HG03103 (cell line): ENCODE measurements around the gene CLIC5.

ENCODE experiments used
- ATAC-seq: cut with Tn5 transposase; IDR thresholded peaks from one replicate; pipeline ENCODE4 v1.9.1; 2021; ENCODE audit warnings: low read depth; ENCODE audit not compliant: unreplicated experiment

The CLIC5 gene

DNA sequence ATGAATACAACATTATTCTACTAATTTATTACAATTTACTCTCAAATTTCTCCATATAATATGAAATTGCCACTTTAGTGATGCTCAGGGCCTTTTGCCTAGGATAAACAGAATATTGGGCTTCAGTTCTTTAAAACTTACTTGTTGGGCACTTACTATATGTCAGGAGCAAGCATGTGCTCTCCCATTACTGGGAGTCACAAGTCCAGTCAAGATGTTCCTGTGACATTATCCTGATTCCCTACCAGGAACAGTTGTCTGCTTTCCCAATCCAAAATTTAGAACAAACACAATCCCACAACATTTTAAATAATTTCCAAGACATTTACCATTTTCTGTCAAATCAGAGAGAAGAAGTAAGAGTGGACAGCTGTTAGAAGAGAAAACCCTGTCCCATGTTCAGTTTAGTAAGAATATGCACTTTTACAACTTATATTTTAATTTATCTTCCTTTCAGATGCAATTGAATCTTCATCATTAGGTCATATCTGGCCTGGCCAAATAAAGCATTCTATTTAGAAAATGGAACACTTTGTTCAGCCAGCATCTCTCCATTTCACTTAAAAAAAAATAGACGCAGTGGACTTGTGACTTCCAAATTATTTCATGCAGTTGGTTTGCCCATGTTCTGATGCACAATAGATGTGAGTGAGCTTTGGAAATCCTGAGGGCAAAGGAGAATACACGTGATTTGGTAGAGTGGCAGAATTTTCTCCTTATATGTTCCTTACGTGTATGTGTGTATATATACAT is 159.8 kb downstream of the CLIC5 start:
- no peak for ATAC-seq

DNA sequence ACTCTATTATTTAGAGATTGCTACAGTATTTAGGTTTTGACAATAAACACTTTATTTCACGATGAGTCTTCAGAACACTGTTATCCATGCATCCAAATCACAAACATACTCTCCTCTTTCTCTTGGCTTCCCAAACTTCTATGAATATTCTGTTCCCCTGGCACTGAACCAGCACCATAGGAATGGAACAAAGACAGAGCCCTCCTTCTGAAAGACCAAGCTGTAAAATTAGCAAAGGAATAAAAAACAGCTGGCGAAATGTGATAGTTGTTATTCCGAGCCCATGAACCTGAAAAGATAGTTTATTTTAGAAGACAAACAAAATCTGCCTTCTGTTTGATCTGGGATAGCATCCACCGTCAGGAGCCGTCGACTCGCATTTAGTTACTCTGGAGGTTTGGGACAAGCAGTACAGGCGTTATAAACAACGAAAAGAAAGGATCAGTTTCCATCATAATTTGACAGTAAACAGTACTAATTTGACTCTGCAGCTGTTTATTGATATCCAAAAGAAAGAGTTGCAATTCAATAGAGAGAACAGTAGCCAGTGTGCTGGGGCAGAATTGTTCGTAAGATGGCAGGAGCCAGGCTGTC is 161.4 kb downstream of the CLIC5 start:
- no peak for ATAC-seq

- ATAC-seq = no peak
These were observed 164.6 kb downstream of the CLIC5 start for GRCh38 chr6:45851034-45851400.

- no peak for ATAC-seq
These were observed 165.2 kb downstream of the CLIC5 start for GRCh38 chr6:45850378-45851033.

DNA sequence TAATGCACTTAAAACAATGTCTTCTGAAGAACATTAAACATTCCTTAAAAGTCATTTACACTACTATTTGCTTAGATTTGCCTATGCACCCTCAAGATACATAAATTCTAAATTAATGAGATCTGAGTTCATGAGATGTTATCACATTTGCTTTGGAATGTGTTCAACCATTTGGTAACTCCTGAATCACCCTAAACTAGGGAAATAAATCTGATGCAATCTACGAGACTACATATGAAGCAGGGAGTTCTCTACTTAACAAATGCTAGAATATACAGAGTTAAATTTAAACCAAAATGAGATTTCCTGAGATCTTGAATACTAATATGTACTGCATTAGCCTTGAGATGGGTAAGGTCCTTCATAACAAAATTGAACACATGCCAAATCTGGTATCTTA is 170.1 kb downstream of the CLIC5 start:
- ATAC-seq = no peak

DNA sequence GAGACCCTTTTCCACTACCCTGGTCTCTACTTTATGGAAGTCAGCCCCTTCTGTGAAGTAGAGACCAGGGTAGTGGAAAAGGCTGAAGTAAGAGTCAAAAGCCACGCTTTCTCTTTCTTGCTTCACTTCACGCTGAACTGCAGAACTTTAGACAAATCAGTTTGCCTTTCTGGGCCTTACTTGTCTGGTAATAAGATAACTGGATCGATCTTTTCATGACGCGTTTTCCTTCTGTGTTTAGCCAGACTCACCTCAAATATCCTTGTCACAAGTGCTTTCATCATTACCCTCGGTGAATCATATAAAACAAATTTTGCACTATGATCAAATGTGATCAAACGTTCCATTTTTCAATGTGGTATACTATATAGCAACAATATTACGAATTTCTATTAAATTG is 170.7 kb downstream of the CLIC5 start:
- no peak for ATAC-seq

DNA sequence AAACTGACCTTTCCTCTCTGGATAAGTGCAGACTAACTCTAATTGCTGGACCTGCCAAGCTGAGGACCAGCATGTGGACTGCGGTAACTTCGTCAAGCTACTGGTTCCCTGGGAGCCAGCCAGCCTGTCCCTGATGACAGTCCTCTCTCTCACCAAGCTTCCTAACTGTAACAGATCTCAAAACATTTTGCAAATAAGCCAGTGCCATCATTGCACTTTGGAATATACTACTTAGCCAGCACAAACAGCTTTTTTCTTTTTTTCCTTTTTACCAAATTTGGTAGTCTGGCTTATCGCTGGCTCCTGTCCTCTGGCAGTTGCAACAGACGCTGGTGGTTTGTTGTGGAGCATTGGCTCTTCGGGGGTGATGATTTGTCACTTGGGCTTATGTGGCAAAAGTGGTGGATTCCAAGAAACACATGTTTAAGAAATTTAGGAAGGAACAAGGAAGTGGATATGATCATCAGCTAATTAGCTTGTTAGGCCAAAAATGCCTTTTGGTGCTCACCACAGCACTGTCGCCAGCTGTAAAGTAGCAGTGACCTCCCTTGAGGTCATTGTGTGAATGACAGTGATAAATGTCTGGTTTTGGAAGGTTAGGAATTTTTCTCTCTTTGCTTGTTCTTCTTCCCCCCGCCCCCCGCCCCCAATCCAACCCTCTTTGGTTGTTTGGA is 171.7 kb downstream of the CLIC5 start:
- no peak for ATAC-seq

GRCh38 chr6:45841062-45841461 is 174.6 kb downstream of the CLIC5 start:
- no peak for ATAC-seq

GRCh38 chr6:45838996-45839395 is 176.7 kb downstream of the CLIC5 start:
- ATAC-seq = no peak

DNA sequence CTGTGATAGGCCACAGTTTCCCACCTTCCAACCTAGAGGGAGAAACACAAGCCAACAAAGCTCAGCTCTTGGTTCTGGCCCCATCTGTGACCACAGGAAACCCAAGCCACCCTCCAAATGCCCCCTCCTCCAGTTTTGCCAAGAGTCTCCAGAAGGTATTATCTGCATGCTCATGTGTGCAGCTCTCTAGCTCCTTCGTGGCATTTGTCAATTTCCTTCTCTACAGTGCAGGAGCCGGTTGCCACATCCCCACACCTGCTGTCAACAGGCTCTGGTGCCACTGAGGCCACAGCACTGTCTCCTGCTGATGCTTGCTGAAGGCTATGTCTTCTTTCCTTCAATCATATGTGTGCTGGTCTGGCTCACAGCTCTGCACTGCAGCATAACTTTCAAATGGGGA is 177.2 kb downstream of the CLIC5 start:
- no peak for ATAC-seq

DNA sequence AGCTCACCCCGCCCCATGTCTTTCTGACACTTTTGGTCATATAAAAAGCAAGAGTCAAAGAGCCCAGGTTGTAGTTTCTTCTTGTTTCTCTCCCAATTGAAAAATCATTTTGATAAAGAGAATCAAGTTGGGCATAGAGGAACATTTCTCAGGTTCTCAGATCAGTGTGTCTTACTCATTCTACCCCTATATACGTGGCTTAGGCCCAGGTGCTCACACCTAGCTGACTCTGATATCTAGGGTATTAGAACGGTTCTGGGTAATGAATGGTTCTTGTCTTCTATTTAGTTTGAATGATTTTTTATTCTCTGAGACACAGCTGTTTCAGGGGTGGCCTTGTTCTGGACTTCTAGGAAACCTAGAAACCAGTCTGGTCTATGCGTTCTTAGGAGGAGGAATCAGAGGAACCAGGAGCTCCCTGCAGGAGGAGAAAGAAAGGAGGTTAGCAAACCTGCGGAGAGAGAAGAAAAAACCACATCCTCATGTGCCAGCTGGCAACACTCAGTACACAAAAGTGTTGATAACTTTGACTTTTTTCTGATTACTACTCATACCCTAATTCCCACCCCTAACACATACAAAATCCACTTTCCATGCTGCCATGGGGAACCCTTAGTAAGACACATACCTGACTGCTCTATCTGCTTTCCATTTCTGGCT is 178.0 kb downstream of the CLIC5 start:
- ATAC-seq = no peak

GRCh38 chr6:45836984-45837383 is 178.7 kb downstream of the CLIC5 start:
- no peak for ATAC-seq

- ATAC-seq = no peak
These were observed 179.2 kb downstream of the CLIC5 start for GRCh38 chr6:45836438-45836824.

GRCh38 chr6:45835721-45836437 is 179.8 kb downstream of the CLIC5 start:
- no peak for ATAC-seq

- no peak for ATAC-seq
These were observed 183.6 kb downstream of the CLIC5 start for GRCh38 chr6:45832063-45832462.
